Activated CD8-positive, alpha-beta memory T cell treated with anti-CD3 and anti-CD28 coated beads for 48 hours (primary cell): ENCODE data around the gene OLFML2A.

Source experiments
- DNase-seq, 3 experiments: peaks; one replicate each; pipeline ENCODE4 v3.0.0-alpha.2; 2020; ENCODE audit warnings: low read depth in 2 of 3, low spot score in 2 of 3

The OLFML2A gene

DNA sequence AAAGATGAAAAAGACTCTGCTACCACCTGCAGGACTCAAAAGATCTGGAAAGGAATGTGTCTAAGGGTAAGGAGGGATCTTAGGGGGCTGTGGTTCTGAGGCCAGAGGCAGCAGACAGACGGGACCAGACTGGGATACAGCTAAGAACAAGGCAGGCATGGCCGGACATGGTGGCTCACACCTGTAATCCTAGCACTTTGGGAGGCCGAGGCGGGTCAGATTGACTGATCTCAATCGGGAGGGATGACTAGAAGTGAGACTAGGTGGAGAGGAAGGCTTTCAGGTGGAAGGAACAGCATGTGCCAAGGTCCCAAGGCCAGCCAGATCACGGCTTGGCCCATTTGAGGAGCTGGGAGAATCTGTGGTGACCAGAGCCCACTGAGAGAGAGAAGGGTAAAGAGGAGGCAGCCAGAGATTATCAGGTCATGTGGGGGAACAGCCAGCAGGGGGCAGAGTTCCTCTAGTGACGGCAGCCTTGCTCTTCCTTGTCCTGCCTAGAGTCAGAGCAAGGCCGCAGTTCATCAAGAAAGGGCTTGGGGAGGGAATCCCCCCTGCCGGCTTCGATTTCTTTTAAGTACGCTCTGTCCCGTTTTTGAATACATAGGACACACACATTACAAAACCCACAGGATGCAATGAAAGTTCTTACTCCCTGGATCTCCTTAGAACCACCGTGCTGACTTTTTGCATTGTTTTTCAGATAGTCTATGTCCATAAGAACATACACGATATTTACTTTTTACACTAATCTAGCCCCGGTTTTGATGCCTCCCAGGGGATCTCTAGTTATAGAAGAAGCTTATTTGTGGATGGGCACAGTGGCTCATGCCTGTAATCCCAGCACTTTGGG, 2.6 kb upstream of the OLFML2A start:
- DNase-seq = peak; percentile 46 to 82 (median 81)

DNA sequence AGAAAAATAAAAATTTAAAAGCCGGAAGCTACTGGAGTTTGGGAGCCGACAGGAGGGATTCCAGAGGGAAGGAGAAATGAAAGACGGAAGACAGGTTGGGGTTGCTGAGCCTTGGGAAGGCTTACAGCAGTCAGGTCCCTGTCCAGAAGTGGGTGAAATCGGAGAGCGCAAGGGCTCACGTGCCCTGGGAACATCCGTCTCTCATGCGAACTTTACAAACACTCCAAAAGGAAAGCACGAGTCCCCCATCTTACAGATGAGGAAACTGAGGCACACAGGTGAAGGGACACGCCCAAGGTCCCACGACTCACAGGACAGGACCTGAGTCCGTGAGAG, 347 bp upstream of the OLFML2A start:
- no peak for DNase-seq

DNA sequence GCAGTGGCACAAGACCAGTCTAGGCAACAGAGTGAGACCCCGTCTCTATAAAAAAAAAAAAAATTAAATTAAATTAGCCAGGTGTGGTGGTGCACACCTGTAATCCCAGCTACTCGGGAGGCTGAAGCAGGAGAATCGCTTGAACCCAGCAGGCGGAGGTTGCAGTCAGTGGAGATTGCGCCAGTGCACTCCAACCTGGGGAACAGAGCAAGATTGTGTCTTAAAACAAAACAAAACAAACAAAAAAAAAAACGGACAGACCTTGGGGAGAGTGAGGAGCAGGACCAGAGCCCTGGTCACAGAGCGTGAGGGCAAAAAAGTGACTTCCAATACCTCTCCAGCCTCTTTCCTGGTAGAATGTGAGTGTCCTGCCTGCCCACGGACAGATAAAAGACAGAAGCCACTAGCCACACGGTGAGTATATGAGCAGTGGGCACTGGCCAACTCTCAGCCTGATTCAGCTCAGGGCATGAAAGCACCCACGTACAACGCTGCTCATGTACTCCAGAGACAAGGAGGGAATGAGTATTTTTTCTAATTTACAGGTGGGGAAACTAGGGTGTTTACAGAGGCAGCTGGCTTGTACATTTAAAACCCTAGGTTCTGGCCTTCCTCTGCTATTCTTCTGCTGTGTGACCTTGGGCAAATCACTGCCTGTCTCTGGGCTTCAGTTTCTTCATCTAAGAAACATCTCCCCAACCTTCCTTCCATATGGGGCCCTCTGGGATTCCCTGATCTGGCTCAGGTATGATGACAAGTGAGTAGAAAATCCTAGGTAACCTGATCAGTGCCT, 1.8 kb downstream of the OLFML2A start:
- no peak for DNase-seq

- DNase-seq = no peak
These were observed 2.6 kb downstream of the OLFML2A start for GRCh38 chr9:124779368-124780059.

DNA sequence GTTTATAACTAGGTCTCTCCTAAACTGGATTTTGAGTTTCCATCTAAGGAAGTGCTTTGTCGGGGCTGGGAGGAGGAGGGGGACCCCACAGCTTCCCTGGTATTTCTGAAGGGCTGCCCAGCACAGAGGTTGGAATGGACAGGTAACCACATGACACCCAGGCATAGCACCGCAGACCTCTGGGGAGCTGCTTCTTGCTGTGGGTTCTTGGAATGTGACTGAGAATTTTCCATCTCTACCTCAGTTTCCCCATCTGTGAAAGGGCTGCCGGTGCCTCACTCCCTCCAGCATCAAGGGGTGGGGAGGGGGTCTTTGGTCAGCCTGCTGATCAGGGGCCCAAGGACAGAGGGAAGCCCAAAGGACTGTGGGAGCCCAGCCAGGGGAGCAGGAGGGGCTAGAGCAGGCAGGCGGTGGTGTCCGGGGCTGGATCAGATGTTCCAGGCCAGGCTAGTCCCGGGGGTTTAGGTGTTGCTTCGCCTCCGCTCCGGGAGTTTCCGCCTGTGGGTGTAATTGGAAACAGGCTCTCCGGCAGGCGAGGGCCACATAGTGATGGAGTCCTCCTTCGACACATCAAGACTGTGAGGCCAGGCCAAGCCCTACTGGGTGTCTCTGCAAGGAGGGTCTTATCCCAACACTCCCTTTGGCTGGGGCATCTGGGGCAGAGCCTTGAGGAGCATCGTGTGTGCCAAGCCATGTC, 3.3 kb downstream of the OLFML2A start:
- DNase-seq = no peak

GRCh38 chr9:124780757-124781151, 3.8 kb downstream of the OLFML2A start:
- no peak for DNase-seq

DNA sequence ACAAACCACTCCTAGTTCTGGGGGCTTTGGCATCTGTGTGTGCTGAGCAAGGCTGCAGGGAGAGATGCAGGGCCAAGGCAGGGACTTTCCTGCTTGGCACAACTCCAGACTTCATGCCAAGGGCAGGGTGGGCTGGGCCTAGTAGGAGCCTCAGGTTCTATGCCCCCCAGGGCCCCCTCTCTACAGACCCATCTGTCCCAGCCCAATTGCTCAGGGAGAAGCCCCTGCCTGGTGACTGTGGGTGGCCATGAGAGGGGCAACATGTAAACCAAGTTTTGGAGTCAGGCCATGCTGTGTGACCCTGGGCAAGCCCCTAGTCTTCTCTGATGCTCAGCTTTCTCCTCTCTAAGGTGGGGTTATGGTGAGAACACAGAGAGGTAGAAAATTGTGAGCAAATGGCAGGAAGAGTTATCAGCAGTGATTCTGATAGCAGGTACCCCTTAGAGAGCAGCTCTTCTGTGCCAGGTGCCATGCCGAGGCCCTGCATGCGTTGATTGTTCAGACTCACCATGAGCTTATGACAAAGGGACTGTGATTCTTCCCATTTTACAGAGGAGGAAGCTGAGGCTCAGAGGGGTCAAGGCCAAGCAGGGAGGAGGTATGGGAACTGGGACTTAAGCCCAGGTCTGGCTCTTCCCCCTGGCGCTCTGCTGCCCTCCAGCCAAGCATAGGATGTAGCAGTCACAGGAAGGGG, 5.2 kb downstream of the OLFML2A start:
- DNase-seq = no peak

DNA sequence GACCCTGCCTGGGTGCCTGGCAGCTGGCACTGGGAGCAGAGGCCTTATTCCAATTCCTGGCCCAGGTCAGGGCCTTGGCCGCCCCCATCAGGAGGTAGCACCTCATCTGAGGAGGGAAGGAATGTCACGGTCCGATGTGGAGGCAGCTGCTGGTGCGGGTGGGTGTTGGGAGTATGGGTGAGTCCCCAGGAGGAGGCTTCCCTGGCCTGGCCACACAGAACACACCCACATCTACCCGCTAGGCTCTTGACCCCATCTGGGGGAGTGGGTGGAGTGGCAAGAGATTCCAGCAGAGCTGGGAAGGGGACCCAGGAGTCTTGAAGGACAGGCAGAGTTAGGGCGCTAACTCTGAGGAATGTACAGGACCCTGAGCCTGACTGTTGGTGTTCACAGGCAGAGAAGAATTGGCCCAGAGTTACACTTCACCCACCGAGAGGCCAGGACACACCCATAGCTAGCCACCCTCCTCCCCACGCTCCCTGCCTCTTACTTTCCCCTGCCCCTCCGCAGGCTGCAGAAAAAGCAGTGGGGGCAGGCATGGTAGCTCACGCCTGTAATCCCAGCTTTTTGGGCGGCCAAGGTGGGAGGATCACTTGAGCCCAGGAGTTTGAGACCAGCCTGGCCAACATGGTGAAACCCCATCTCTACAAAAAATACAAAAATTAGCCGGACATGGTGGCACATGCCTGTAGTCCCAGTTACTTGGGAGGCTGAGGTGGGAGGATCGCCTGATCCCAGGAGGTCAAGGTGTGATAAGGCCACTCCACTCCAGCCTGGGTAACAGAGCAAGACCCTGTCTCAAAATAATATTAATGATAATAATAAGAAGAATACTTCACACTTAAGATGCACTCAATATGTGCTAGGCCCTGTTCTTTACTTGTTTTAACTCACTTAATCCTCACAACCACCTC, 6.0 kb downstream of the OLFML2A start:
- no peak for DNase-seq

GRCh38 chr9:124783830-124784229, 6.9 kb downstream of the OLFML2A start:
- DNase-seq = no peak

DNA sequence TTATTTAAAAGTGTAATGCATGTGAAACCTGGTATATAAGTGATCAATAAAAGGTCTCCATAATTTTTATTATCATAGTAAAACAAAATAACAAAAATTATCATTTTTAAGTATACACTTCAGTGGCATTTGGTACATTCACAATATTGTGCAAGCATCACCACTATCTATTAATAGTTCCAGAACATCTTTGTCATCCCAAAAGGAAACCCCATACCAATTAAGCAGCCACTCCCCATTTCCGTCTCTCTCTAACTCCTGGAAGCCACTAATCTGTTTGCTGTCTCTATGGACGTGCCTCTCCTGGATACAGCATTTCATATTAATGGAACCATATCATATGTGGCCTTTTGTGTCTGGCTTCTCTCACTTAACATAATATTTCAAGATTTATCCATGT, 7.6 kb downstream of the OLFML2A start:
- DNase-seq = no peak

DNA sequence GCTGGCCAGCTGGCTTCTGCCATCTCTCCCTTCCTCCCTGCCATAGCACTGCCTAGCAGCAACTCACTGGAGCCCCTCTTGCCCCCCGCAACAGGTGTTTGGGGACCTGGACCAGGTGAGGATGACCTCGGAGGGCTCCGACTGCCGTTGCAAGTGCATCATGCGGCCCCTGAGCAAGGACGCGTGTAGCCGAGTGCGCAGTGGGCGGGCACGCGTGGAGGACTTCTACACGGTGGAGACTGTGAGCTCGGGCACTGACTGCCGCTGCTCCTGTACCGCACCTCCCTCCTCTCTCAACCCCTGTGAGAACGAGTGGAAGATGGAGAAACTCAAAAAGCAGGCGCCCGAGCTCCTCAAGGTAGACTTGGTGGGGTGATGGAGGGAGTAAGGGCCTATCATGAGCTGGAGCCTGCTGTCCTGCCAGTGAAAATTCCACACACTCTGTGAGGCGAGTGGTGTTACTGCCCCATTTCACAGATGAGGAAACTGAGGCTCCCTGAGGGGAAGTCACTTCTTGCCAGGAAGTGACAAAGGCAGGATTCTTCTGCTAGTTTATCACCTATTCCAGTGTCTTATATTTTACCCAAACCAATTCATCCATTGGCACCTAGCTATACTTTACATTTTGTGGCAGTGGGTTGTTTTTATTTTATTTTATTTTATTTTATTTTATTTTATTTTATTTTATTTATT, 10.1 kb downstream of the OLFML2A start:
- DNase-seq = no peak

DNA sequence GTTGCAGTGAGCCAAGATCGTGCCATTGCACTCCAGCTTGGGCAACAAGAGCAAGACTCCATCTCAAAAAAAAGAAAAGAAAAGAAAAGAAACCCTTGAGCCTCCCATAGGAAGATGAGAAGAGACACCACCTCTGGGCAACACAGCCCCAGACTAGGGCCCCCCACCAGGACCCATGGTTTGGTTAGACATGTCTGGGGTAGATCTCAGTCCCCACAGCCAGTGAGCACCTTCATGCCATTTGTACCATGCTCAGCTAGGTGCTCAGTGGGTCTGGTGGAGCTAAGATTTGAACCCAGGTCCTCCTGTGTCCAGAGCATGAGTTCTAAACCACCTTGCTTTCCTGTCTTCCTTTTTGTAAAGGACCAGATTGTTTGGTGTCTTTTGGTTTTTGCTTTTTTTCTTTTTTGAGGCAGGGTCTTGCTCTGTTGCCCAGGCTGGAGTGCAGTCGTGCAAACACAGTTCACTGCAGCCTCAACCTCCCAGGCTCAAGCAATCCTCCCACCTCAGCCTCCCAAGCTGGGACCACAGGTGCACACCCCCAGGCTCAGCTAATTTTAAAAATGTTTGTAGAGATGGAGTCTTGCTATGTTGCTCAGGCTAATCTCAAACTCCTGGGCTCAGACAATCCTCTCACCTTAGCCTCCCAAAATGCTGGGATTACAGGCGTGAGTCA, 11.7 kb downstream of the OLFML2A start:
- DNase-seq = no peak

GRCh38 chr9:124789531-124789930, 12.6 kb downstream of the OLFML2A start:
- no peak for DNase-seq

DNA sequence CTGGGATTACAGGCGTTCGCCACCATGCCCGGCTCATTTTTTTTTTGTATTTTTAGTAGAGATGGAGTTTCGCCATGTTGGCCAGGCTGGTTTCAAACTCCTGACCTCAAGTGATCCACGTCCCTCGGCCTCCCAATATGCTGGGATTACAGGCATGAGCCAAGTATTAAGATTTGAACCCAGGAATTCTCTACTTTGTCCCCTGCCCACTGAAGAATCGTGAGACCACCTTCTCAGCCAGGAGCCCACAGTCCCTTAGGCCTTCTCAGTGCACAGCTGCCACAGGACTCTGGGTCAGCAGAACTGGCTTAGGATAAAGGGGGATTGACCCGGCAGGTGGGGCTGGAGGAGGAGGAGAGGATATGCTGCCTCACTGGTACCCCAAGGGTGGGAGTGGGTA, 13.4 kb downstream of the OLFML2A start:
- DNase-seq = no peak

- no peak for DNase-seq
These were observed 14.0 kb downstream of the OLFML2A start for GRCh38 chr9:124790801-124791505.

GRCh38 chr9:124792257-124793014, 15.5 kb downstream of the OLFML2A start:
- no peak for DNase-seq

DNA sequence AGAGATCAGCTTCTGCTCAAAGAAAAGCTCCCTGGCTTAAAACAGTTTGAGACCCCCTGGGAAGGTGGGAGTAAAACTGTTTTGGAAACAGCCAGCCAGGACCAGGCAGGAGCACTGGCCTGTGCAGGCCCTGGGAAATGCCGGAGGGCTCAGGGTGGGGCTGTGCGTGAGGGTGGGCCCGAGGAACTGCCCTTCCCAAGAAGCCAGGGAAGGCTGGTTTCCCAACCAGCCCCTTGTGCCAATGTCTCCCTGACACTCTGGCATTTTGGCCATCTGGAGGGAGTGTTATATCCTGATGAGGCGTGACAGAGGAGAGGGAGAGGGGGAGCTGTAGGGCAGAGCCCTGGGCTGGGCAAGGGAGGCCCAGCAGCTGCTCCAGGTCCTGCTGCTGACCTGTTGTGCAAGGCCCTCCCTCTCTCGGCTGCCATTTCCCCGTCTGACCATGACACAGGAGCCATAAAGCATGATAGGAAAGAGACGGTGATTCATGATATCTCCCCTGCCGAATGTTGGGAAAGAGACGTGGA, 16.1 kb downstream of the OLFML2A start:
- DNase-seq = no peak
